ENCODE measurements around the gene RAB9A. TPM values are rescaled to one million over a fixed set of nuclear protein-coding genes. Genes with fewer than 3 reads are reported as not detected.

The RAB9A gene
- total and polyA plus RNA-seq, 2 of the 8 experiments (the other 6 are each of a cell fraction or from before 2014, with no cell fraction given) = 21.8 to 34.0 TPM

GRCh38 chrX:13703589-13703988, 14.7 kb downstream of the RAB9A start:
- no peak for DNase-seq (ENCODE audit: low read depth in 1 of 2, low spot score in 2 of 2)
- no peaks in the 10 kb centered on the region for H3K23me2 ChIP-seq (ENCODE audit: low read depth, low read length)
- no peak overlapping the region for H3K23ac ChIP-seq (ENCODE audit: insufficient read length)
- peaks cover 0 to 9% of the 10 kb centered on the region in 2 experiments for H4K20me1 ChIP-seq (replicated peaks in 1 of 2; ENCODE audit: control insufficient read depth in 1 of 2, insufficient read depth in 2 of 2, low read length in 2 of 2)
- no peak overlapping the region for H3K4me3 ChIP-seq (ENCODE audit: extremely low read depth in 1 of 4, insufficient read depth in 2 of 4, low read depth in 3 of 4, low read length in 4 of 4)
- H4K5ac ChIP-seq (ENCODE audit: insufficient read length, low read depth, low read length) = no peak overlapping the region
- H3K4me1 ChIP-seq (replicated peaks in 1 of 4; ENCODE audit: control insufficient read depth in 3 of 4, insufficient read depth in 4 of 4, low read length in 3 of 4) = peaks cover 0 to 4% (median 2%) of the 10 kb centered on the region in 4 experiments; a peak in 3 of 7 replicates
- H3K14ac ChIP-seq (ENCODE audit: insufficient read length) = no peak overlapping the region
- H3K18ac ChIP-seq (ENCODE audit: extremely low read depth, low read length) = no peak overlapping the region
- no peak overlapping the region for H3K4me2 ChIP-seq (ENCODE audit: insufficient read depth in 1 of 2, low read depth in 2 of 2, low read length in 2 of 2)
- no peaks in the 10 kb centered on the region for H3K27me3 ChIP-seq (replicated peaks in 1 of 4; ENCODE audit: control insufficient read depth in 3 of 4, extremely low read depth in 1 of 4, insufficient read depth in 3 of 4, low read length in 3 of 4)
- no peak overlapping the region for H2BK12ac ChIP-seq (ENCODE audit: low read depth, low read length)
- no peak overlapping the region for H2AK5ac ChIP-seq (ENCODE audit: low read depth, low read length)
- TF ChIP-seq BACH1 (IDR thresholded peaks at IDR 0.05; ENCODE audit: low read length) (no peak), SIRT6 (IDR thresholded peaks at IDR 0.05; ENCODE audit: low read length) (no peak), SIX5 (IDR thresholded peaks at IDR 0.05; ENCODE audit: low read depth, low read length) (no peak), RNF2 (IDR thresholded peaks at IDR 0.05; ENCODE audit: borderline replicate concordance, low read depth, low read length, missing control alignments, poor library complexity, severe bottlenecking) (no peak), CTBP2 (IDR thresholded peaks at IDR 0.05; ENCODE audit: borderline replicate concordance, insufficient read depth, insufficient read length, low read length) (no peak), SP2 (IDR thresholded peaks at IDR 0.05; ENCODE audit: low read length) (no peak), RBBP5 (IDR thresholded peaks at IDR 0.05; ENCODE audit: borderline replicate concordance, low read depth, low read length) (no peak), TEAD4 (IDR thresholded peaks at IDR 0.05; ENCODE audit: low read depth, low read length) (no peak)
- TF ChIP-seq, protein P1, sequence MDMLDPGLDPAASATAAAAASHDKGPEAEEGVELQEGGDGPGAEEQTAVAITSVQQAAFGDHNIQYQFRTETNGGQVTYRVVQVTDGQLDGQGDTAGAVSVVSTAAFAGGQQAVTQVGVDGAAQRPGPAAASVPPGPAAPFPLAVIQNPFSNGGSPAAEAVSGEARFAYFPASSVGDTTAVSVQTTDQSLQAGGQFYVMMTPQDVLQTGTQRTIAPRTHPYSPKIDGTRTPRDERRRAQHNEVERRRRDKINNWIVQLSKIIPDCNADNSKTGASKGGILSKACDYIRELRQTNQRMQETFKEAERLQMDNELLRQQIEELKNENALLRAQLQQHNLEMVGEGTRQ (IDR thresholded peaks at IDR 0.05; ENCODE audit: low read length) = no peak
- no peak overlapping the region for H3K4ac ChIP-seq (replicated peaks; ENCODE audit: insufficient read length, low read depth, low read length)
- H2BK5ac ChIP-seq (ENCODE audit: low read depth, low read length) = no peak overlapping the region
- H4K8ac ChIP-seq (ENCODE audit: extremely low read depth, insufficient read depth, low read length) = no peak overlapping the region
- H3K79me1 ChIP-seq (ENCODE audit: low read depth, low read length) = peaks cover 6% of the 10 kb centered on the region
- no peak overlapping the region for H2AFZ ChIP-seq (ENCODE audit: low read length)
- no peaks in the 10 kb centered on the region for H3K9me3 ChIP-seq (ENCODE audit: insufficient read depth in 2 of 2, low read depth in 1 of 2, low read length in 1 of 2)
- no peaks in the 10 kb centered on the region; a peak in 3 of 8 replicates for H3K36me3 ChIP-seq (ENCODE audit: control insufficient read depth in 2 of 4, insufficient read depth in 4 of 4, low read length in 3 of 4)
- H2BK20ac ChIP-seq (ENCODE audit: low read length) = no peak overlapping the region
- H2BK120ac ChIP-seq (replicated peaks; ENCODE audit: low read depth, low read length) = no peak overlapping the region
- H2BK15ac ChIP-seq (ENCODE audit: low read length) = no peak overlapping the region
- WGBS, 2 experiments (ENCODE audit: extremely low coverage in 1 of 2, insufficient coverage in 1 of 2, insufficient read length in 1 of 2, insufficient replicate concordance in 2 of 2, low coverage in 1 of 2, low lambda C conversion rate in 2 of 2, missing lambda C conversion rate in 1 of 2) = 81% methylated on average over 3 of the region's 3 CpGs; no CpG with 5 or more reads in 1 of the 2 experiments
- CTCF ChIA-PET (ENCODE audit: partially characterized antibody) = interaction anchor here (1.2 kb wide), 1 partner anchor 57 kb away, joined by 3 read pairs; no protein-coding TSS in a partner anchor
- POLR2A ChIA-PET (ENCODE audit: partially characterized antibody) = no interaction called here
- FAIRE-seq = no peak
- no peak overlapping the region for H3K9ac ChIP-seq (replicated peaks in 1 of 4; ENCODE audit: extremely low read depth in 1 of 4, low read depth in 3 of 4, low read length in 3 of 4)
- H3K56ac ChIP-seq (replicated peaks; ENCODE audit: insufficient read length, low read depth, low read length) = no peak overlapping the region
- no peak overlapping the region for H3K27ac ChIP-seq (ENCODE audit: low read depth, low read length)
- H3K79me2 ChIP-seq (ENCODE audit: control insufficient read depth in 1 of 2, insufficient read depth in 2 of 2, low read length in 2 of 2) = peaks cover 0 to 62% of the 10 kb centered on the region in 2 experiments; a peak in 2 of 4 replicates
- H4K91ac ChIP-seq (replicated peaks; ENCODE audit: insufficient read length, low read length) = no peak overlapping the region

Measured in H1 (cell line).